ENCODE results near the gene OLAH. TPM values are rescaled to one million over a fixed set of nuclear protein-coding genes. Genes with fewer than 3 reads are reported as not detected.

The OLAH gene
- polyA plus RNA-seq, 3 donors, result 0.09 TPM; not detected in 2

DNA sequence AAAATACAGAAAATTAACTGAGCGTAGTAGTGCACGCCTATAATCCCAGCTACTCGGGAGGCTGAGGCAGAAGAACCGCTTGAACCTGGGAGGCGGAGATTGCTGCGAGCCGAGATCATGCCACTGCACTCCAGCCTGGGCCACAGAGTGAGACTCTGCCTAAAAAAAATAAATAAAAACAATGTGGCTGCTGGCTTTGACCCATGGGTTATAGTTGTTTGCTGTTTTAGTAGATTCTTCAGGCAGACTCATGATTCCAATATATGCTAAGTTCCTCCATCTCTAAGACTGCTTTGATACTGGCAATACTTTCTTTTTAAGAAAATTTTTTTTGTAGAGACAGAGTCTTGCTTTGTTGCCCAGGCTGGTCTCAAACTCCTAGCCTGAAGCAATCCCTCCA is 8.4 kb downstream of the OLAH start:
- H3K9me3 ChIP-seq (replicated peaks in 1 of 2; ENCODE audit: control insufficient read depth in 1 of 2, insufficient read depth in 1 of 2, low read length in 2 of 2), result no peaks in the 10 kb centered on the region
- intact Hi-C loops (cut with micrococcal nuclease), result no loop called here
- no peak overlapping the region for H3K4me2 ChIP-seq (replicated peaks; ENCODE audit: extremely low read depth, low read length, poor library complexity, severe bottlenecking)
- no peaks in the 10 kb centered on the region for H3K79me2 ChIP-seq (ENCODE audit: insufficient read depth, low read length)
- Mint-ChIP-seq H3K27ac (no peak overlapping the region), H3K36me3 (no peaks in the 10 kb centered on the region), H3K4me1 (no peaks in the 10 kb centered on the region), H3K4me3 (no peak overlapping the region), H3K27me3 (ENCODE audit: low read depth in 3 of 3) (peaks cover 7 to 16% (median 9%) of the 10 kb centered on the region in 3 donors), H3K9me3 (peaks cover 0 to 4% (median 0%) of the 10 kb centered on the region in 7 donors)
- TF ChIP-seq, protein P1, sequence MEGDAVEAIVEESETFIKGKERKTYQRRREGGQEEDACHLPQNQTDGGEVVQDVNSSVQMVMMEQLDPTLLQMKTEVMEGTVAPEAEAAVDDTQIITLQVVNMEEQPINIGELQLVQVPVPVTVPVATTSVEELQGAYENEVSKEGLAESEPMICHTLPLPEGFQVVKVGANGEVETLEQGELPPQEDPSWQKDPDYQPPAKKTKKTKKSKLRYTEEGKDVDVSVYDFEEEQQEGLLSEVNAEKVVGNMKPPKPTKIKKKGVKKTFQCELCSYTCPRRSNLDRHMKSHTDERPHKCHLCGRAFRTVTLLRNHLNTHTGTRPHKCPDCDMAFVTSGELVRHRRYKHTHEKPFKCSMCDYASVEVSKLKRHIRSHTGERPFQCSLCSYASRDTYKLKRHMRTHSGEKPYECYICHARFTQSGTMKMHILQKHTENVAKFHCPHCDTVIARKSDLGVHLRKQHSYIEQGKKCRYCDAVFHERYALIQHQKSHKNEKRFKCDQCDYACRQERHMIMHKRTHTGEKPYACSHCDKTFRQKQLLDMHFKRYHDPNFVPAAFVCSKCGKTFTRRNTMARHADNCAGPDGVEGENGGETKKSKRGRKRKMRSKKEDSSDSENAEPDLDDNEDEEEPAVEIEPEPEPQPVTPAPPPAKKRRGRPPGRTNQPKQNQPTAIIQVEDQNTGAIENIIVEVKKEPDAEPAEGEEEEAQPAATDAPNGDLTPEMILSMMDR (IDR thresholded peaks at IDR 0.05), result no peak
- no peaks in the 10 kb centered on the region for H3K4me1 ChIP-seq (ENCODE audit: control insufficient read depth in 1 of 2, insufficient read depth in 2 of 2, low read length in 2 of 2)
- no peak overlapping the region for H3K4me3 ChIP-seq (replicated peaks in 1 of 3; ENCODE audit: low read depth in 2 of 3, low read length in 3 of 3)
- 94% methylated on average over 7 of the region's 7 CpGs for WGBS (ENCODE audit: insufficient coverage)
- H3K27me3 ChIP-seq (ENCODE audit: control insufficient read depth in 2 of 2, insufficient read depth in 2 of 2, low read length in 2 of 2), result no peaks in the 10 kb centered on the region
- H3K27ac ChIP-seq (ENCODE audit: low read depth in 1 of 2, low read length in 2 of 2), result no peak overlapping the region
- no peak overlapping the region for H2AFZ ChIP-seq (ENCODE audit: insufficient read depth, low read depth, low read length, poor library complexity, severe bottlenecking)
- no peak for DNase-seq
- H4K20me1 ChIP-seq (ENCODE audit: insufficient read depth, low read length), result no peaks in the 10 kb centered on the region
- H3K36me3 ChIP-seq (replicated peaks in 1 of 2; ENCODE audit: control insufficient read depth in 1 of 2, insufficient read depth in 2 of 2, low read length in 2 of 2), result no peaks in the 10 kb centered on the region
- H3K9ac ChIP-seq (ENCODE audit: insufficient read depth, low read length, poor library complexity, severe bottlenecking), result no peak overlapping the region

DNA sequence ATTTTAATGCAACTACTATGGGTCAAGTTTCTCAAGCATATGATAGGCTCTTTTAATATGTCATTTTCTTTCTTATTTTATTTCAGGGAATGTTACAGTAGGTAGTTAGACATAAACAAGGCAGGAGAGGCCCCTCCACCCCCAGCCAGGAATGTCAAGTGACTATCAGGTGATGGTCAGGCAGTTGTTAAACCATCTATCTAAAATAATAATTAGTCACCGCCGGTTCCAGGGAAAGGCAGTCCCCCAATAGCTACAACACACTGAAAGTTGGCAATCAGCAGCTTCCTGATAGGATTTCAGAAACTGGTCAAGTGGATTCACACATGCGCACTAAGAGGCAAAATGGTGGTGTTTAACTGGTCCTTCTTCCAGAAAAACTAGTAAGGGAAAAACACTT is 9.3 kb downstream of the OLAH start:
- Histone ChIP-seq H3K27me3 (ENCODE audit: control insufficient read depth in 2 of 2, insufficient read depth in 2 of 2, low read length in 2 of 2) (no peaks in the 10 kb centered on the region), H3K4me3 (replicated peaks in 1 of 3; ENCODE audit: low read depth in 2 of 3, low read length in 3 of 3) (no peak overlapping the region), H2AFZ (ENCODE audit: insufficient read depth, low read depth, low read length, poor library complexity, severe bottlenecking) (no peak overlapping the region), H4K20me1 (ENCODE audit: insufficient read depth, low read length) (no peaks in the 10 kb centered on the region), H3K27ac (ENCODE audit: low read depth in 1 of 2, low read length in 2 of 2) (no peak overlapping the region), H3K9ac (ENCODE audit: insufficient read depth, low read length, poor library complexity, severe bottlenecking) (no peak overlapping the region), H3K9me3 (replicated peaks in 1 of 2; ENCODE audit: control insufficient read depth in 1 of 2, insufficient read depth in 1 of 2, low read length in 2 of 2) (no peaks in the 10 kb centered on the region), H3K36me3 (replicated peaks in 1 of 2; ENCODE audit: control insufficient read depth in 1 of 2, insufficient read depth in 2 of 2, low read length in 2 of 2) (no peaks in the 10 kb centered on the region), H3K4me2 (replicated peaks; ENCODE audit: extremely low read depth, low read length, poor library complexity, severe bottlenecking) (no peak overlapping the region), H3K79me2 (ENCODE audit: insufficient read depth, low read length) (no peaks in the 10 kb centered on the region), H3K4me1 (ENCODE audit: control insufficient read depth in 1 of 2, insufficient read depth in 2 of 2, low read length in 2 of 2) (no peaks in the 10 kb centered on the region)
- TF ChIP-seq, protein P1 (IDR thresholded peaks at IDR 0.05), result no peak
- no peaks in the 10 kb centered on the region for H3K4me1 Mint-ChIP-seq
- H3K27ac Mint-ChIP-seq, result no peak overlapping the region
- H3K4me3 Mint-ChIP-seq, result no peak overlapping the region
- peaks cover 0 to 4% (median 0%) of the 10 kb centered on the region in 7 donors for H3K9me3 Mint-ChIP-seq
- no peaks in the 10 kb centered on the region for H3K36me3 Mint-ChIP-seq
- no CpG with 5 or more reads among the region's 3 CpGs for WGBS (ENCODE audit: insufficient coverage)
- intact Hi-C loops (cut with micrococcal nuclease), result no loop called here
- DNase-seq, result no peak
- peaks cover 7 to 16% (median 9%) of the 10 kb centered on the region in 3 donors for H3K27me3 Mint-ChIP-seq (ENCODE audit: low read depth in 3 of 3)

Data from CD14-positive monocyte (primary cell).